Right renal cortex interstitium (tissue), 3 donors: ENCODE data around the gene L3MBTL3. TPM values are rescaled to one million over a fixed set of nuclear protein-coding genes. Genes with fewer than 3 reads are reported as not detected.

ENCODE experiments used
- DNase-seq, 3 donors: peaks; one replicate each; pipeline ENCODE4 v3.0.0-alpha.2; 2013; ENCODE audit warnings: low read depth in 3 of 3, low spot score in 2 of 3
- polyA plus RNA-seq, 3 donors: library from polyadenylated mRNA; unstranded; fragments of 120-200 nt; gene quantifications; one replicate each; pipeline ENCODE4 v1.2.1, GENCODE V29; 2013; ENCODE audit not compliant: insufficient read length in 3 of 3

Gene L3MBTL3
- polyA plus RNA-seq, 3 donors = 20.2 to 21.8 (median 20.5) TPM

- peak; percentile 78 to 89 (median 82) for DNase-seq
Observed at GRCh38 chr6:130020907-130021629, 2.7 kb downstream of the L3MBTL3 start.

- no peak for DNase-seq
Observed at GRCh38 chr6:130026859-130027258, 8.5 kb downstream of the L3MBTL3 start.

DNA sequence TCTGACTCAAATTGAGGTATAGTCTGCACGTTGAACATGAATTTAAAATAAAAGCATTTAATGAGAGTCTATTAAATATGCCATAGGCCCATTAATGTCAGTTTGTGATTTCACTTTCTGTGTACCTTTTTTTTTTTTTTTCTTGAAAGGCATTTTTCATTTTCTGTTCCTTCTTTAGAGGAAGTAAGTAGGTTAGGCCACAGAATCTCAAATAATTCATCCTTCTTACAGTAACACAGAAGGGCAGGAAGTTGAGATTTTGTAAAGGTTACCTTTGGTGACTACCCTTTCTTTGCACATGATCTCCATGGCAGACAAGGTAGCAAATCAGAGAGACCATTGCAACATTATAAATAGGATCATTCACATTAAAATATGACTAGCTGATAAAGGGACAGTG lies 9.6 kb downstream of the L3MBTL3 start:
- no peak for DNase-seq

- DNase-seq = no peak
Observed at GRCh38 chr6:130029163-130029562, 10.8 kb downstream of the L3MBTL3 start.

- DNase-seq = no peak
Observed at GRCh38 chr6:130032758-130033340, 14.5 kb downstream of the L3MBTL3 start.

DNA sequence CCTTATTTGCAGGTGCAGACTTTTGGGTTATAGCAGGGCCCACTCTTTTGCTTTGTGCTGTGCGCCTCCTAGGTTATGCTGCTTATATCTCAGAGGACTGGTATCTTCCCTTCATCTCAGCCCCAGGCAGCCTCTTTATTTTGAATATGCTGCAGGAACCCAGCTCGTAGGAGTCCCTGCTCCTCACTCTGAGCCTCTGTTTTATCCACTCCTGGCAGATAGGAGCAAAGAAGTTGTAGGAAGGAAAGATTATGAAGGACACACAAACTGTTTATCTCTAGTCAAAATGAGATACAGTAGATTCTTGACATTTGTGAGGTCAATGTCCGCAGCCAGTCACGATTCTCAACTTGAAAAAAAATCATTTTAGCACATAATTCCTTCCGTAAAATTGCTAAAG lies 15.6 kb downstream of the L3MBTL3 start:
- no peak for DNase-seq

DNA sequence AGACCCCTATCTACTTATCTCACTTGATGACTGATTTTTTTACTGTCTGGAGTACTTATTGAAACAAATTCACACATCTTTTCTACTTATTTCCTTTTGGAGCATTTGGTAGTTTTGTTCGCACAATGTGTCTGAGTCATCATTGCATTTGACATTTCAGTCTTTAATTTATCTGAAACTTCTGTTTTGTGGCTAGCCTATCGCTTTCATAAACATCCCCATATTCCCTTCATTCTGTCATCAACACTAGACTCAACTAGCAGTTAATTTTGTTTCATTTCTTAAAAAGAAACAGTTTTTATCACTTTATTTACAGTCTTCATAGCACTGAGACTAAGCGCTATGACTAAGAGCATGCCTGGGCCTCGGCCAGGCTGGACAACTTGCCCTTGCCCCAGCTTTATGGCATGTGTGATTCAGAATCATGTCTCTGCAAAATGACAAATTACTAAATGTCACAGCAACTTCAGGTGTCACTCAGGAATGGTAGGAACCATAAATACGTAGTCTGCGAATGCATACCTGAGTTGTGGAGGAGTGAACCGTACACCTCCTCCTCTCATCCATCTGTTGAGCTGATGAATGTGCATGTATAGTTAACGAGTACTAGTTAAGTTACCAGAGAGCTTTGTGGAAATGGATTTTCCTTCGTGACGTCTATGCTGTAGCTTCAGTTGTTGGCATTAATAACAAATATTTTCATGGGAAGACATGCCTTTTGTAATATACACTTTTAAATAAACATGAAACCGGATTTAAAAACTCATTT lies 16.2 kb downstream of the L3MBTL3 start:
- no peak for DNase-seq

DNA sequence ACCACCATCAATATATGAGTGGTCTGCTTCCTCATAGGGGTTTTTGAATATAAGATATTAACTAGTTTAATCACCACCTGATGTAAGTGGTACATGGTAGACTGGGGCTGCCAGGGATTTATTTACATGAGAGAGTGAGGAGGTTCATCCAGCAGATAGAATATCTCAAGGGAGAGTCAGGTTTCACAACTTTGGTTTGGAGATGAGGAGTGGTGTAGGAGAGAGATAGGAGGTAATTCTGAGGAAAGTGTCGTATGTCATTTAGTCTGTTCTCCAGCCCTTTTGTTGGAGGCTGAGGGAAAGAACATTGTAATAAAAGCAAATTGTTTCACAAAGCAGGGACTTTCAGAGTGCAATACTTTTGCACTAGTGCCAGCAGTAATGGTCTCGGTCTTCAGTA lies 16.8 kb downstream of the L3MBTL3 start:
- no peak for DNase-seq

DNA sequence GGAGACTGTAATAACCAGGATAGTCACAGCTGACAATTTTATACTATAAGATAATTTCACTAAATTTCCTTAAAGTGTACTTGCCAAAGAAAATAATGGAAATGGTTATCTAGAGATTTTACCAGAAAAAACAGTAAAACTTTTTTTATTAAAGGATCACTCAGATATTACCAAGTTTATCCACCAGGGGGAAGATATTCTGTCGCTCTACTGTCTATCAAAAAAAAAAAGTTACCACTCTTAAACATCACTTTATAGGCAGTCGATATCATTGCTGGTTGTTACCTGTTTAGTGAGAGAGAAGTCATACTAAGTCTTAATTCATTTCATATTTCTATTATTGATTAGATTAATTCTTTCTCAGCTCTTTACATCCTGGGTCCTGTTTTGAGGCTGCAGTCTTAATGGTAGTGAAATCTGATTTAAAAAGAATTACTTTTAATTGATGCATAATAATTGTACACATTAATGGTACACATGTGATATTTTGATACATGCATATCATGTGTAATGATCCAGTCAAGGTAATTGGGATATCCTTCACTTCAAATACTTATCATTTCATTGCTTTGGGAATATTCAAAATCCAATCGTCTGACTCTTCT lies 18.9 kb downstream of the L3MBTL3 start:
- DNase-seq = no peak

DNA sequence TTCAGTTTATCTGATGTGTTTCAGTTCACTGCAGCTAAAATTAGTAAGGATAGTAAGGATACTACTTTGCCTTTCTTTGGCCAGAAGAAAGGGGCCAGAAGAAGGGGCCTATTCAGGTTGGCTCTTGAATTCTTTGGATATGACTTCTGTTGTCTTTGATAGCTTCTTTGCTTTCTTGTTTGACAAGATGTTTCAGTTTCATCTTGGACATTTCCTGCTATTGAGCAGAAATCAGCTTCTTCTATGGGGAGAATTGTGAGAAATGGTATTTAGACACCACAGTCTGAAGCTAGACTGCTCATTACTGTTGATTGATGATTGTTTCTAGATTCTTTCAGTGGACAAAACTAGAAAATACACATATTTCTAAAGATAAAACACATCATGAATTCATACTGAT lies 23.2 kb downstream of the L3MBTL3 start:
- DNase-seq = no peak

GRCh38 chr6:130043344-130043743 lies 25.0 kb downstream of the L3MBTL3 start:
- DNase-seq = no peak

GRCh38 chr6:130045622-130046021 lies 27.2 kb downstream of the L3MBTL3 start:
- no peak for DNase-seq

DNA sequence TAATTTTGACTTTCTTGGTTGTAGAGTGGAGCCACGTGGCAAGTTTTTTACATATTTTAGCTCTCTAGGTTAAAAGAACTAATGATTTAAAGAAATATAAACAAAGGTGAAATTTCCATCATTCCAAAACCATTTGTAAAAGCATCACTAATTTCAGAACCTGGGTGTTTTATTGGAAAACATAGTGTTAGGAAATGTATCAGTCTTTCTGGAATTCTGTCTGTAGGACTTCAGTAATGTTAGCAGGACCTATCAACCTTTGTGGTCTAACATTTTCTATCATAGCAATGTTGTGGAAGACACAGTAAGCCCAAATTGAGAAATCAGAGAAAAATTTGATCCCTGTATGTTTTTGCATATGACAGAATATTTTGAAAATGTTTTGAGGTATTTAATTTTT lies 28.3 kb downstream of the L3MBTL3 start:
- no peak for DNase-seq

GRCh38 chr6:130047088-130047995 lies 29.0 kb downstream of the L3MBTL3 start:
- DNase-seq = no peak

DNA sequence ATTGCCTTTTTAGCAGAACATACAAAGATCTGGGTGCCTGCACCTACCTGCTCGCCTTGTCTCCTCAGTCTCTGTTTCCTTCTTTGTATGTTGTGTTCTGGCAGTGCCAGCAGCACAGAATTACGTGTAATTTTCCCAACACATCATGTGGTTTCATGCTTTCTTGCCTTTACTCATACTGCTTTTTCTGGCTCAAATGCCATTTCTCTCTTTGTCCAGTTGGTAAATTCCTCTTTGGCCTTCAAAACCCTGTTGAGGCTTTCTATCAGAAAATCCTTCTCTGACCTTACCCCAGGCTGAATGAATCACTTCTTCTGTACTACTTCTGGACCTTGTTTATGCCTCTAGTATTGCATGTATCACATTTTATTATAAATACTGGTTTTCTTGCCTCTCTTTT lies 31.8 kb downstream of the L3MBTL3 start:
- no peak for DNase-seq

DNA sequence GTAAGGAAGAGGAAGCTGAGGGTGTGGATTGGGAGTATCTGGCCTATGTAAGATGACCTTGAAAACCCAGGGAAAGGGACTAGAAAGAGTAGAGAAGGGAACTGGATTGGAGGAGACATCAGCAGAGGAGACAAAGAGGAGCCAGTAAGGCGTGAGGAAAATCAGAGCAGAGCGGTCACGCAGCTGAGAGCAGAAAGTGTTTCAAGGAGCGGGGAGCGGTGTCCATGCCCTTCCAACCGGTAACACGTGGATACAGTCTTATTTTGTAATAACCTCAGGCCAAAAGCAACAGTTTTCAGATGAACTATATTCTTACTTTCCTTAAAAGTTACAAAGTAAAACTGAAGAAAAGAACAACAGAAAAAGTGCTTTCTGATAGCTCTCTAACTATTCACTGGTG lies 36.3 kb downstream of the L3MBTL3 start:
- no peak for DNase-seq

GRCh38 chr6:130055271-130055670 lies 36.9 kb downstream of the L3MBTL3 start:
- DNase-seq = no peak

DNA sequence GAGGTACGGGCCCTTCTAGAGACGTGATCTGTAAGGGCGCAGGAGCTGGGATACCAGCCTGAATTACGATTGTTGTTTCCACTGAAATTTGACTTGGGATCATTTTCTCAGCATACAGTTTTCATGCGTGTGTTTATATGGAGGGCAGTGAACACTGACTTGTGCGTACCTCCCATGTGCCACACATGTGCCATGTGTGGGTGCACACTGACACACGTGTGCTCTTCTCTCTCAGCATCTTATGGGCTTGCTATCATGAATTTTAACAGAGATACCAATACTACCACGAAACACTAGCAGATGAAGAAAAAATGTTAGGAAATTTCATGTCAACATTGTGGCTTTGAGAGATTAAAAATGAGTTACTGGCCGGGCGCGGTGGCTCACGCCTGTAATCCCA lies 39.1 kb downstream of the L3MBTL3 start:
- no peak for DNase-seq

DNA sequence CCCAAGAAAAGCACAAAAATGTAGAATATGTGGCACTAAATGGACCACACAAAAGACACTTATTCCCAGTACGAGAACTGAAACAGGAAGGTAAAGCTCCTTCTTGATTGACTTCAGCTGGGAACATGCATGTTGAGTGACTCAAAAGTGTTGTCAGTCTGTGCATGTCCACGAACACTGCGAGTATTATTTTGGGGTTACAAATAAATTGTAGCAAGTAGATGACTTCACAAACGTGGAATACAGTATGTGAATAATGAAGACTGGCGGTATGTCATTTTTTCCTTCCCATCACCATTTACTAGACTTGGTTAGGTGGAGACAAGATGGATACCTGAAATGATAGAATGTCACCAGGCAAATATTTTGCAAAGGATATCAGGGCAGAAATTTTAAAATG lies 45.4 kb downstream of the L3MBTL3 start:
- DNase-seq = no peak

DNA sequence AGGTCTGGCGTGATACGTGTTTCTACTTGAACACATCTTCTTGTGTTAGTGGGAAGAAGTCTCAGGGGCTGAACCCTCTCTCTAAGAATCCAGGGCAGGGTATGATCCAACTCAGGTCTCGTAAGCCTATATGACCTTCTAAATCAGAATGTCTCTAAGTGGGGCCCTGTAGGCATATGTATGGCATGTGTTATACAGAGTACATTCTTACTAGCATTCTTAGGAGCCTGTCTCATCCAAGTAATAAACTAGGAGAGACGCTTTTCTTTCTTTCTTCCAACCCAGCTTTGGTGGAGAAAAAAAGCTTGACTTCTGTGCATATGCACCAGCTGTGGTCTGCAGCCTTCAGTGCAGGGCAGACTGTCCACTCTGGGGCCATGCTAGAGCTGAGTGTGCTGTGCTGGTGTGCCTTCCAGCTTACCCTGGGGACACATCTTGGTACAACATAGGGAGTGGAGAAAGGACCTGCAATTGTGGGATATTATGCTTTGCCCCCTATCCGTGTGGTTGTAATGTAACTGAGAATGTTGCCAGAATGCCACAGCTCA lies 47.3 kb downstream of the L3MBTL3 start:
- DNase-seq = no peak
